RPMI8226 (cell line): ENCODE data around the gene DGKB.

Experiments used
- DNase-seq: peaks from one replicate; pipeline ENCODE4 v3.0.0-alpha.2; 2015

The DGKB gene

GRCh38 chr7:14858866-14859265 is 43.7 kb downstream of the DGKB start:
- no peak for DNase-seq

GRCh38 chr7:14858410-14858809 is 44.1 kb downstream of the DGKB start:
- DNase-seq, result no peak

- no peak for DNase-seq
Observed at GRCh38 chr7:14855033-14855794, 47.3 kb downstream of the DGKB start.

DNA sequence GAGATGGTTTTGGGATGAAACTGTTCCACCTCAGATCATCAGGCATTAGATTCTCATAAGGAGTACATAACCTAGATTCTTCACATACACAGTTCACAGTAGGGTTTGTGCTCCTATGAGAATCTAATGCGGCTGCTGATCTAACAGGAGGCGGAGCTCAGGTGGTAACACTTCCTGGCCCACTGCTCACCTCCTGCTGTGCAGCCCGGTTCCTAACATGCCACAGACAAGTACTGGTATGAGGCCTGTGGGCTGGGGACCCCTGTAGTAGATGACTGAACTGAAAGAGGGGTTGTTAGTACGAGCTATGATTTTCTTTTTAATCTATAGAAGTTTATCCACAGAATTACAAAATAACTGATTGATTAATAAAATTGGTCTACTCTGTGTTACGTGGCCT is 48.1 kb downstream of the DGKB start:
- DNase-seq, result no peak

DNA sequence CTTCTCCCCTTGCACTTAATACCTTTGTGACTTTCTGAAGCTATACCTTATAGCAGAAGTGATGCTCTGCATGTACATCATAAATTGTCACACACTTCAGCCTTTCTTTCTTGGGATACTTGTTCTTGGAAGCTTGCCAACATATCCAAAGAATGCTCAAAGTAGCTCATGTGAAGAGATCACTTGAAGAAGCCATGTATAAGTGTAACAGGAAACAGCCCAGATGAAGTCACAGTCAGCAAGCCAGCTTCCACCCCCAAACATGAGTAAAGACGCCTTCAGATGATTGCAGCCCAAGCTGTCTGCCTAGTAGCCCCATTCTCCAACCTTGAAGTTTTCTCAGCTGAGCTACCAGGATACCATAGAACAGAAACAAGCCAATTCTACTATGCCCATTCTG is 50.9 kb downstream of the DGKB start:
- no peak for DNase-seq

DNA sequence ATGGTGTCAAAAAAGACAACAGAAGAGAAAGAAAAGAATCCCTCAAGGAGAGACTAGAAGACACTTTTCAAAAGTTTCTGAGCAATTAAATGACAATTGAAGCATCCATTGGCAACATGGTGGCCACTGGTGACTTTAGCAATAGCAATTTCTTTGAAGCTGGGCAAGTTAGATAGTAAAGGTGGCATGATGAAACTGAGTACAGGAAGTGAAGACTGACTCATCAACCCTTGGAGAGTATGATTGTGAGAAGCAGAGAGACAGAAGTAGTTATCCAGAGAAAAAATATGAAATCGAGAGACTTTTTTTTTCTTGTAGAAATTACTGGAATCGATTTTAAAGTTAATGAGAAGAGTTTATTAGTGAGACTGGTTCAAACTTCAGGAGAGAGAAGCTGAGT is 52.5 kb downstream of the DGKB start:
- no peak for DNase-seq

DNA sequence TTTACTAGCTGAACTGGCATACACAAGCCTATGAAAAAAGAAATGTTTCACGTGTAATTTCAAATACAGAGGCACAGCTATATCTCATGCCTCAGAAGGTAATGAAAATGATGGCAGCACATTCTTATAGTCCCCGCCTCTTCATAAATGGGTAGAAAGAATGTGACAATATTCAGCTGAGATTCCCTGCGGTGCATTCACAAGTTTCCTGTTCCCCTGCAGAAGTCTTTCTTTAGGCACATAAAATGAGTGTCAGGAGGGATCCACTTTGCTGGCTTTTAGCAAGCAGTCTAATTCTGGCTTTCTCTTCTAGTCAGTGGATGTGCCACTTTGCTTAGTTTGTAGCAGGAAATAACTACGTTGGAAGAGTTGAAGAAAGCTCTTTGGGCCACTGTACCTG is 56.1 kb downstream of the DGKB start:
- no peak for DNase-seq

DNA sequence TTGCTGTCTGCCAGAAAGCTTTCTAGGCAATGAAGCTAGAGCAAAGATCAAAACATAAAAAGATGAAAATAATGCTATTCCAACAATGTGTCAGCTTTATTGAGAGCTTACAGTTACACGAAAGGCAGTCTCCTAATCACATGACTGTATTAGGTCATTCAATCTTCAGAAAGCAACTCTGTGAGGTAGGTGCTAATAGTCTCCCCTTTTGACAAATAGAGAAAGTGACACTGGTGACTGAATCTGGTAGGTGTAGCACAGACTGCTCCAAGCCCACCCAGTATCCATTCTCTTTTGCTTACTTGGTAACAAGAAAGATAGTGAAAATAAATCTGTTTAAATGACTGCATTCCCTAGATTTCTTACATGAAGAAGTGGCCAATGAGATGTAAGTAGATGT is 58.8 kb downstream of the DGKB start:
- no peak for DNase-seq

DNA sequence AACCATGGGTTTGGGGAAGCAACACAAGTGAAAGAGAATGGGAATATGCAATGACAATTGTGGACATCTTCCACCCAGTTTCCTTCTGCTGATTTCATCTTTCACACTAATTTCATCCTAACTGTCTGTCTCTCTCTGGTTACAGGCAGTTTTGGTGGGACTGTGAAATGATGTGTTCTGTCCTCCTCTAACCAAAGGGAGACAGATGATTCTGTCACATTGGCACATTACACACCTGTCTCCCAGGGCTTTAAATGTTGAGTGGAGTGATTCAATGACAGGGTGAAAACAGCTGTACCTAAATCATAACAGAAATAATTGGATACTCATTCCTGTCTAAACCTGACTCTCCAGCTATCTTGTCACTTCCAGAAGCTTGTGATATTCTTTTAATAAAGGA is 60.0 kb downstream of the DGKB start:
- no peak for DNase-seq

DNA sequence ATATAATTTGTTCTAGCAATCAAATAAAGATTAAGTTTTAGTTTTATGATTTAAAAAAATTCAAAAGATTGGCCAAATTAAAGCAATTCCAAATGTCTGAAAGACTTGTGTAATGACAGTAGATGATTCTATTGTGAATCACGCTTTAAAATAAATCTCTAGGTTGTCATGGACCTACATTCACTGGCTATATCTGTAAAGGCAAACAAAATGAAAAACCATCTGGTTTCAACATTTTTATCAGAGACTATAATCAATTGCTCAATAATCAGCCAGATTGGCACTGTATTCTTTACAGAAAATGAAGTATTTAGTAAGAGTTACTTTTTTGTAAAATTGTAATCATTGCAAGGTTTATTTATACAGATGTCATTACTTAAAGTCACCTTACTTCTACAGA is 60.7 kb downstream of the DGKB start:
- no peak for DNase-seq

DNA sequence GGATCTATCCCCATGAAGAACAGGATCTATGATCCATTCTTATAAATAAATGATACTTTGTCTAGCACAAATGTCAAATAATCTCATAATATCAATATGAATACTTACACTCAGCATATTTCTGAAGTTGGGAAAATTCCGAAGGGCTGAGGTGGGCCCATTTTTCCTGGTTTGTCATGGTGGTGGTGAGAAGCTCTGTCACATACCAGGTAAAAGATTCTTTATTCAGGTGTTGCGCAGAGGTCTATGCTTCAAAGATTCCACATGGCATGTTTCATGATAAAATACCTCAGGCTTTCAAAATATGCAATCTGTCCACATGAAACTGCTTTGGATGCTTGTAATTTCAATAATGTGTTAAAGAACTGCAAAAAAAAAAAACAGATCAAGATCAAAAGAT is 61.5 kb downstream of the DGKB start:
- no peak for DNase-seq

DNA sequence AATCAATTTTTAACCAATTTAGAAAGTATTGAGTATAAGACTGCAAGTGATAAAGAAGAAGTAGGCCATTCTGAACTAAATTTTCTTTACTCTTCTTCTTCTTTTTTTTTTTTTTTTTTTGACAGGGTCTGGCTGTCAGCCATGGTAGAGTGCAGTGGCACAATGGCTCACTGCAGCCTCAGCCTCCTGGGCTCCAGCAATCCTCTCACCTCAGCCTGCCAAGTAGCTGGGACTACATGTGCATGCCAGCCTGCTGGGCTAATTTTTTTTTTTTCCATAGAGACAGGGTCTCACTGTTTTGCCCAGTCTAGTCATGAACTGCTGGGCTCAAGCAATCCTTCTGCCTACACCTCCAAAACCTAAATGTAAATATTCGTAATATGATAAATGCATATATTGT is 63.2 kb downstream of the DGKB start:
- no peak for DNase-seq

GRCh38 chr7:14837216-14837615 is 65.3 kb downstream of the DGKB start:
- DNase-seq, result no peak

DNA sequence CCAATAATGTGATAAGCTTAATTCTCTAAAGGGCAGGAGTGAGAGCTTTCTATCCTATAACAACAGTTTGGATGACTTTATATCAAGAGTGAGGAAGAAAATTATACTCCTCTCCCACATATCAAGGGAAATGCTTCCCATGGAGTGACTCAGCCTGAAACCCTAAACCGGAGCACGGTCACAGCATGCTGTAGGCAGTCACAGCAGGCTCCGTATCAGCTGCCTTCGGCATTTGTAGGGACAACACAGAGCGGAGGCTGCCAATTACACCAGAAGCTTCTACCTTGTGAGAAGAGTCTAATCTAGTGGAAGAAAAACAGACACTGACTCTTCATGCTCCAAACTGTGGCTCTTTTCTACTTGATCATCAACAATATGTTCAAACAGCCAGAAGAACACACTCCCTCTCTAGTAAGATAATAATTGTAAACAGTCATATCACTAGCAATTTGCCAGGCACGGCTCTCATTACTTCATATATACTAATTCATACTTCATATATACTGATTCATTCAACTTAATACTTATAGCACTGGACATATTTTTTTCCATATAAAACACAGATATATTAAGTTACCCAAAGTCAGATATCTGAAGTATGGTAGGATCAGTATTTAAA is 65.9 kb downstream of the DGKB start:
- DNase-seq, result no peak

GRCh38 chr7:14836006-14836405 is 66.5 kb downstream of the DGKB start:
- DNase-seq, result no peak

DNA sequence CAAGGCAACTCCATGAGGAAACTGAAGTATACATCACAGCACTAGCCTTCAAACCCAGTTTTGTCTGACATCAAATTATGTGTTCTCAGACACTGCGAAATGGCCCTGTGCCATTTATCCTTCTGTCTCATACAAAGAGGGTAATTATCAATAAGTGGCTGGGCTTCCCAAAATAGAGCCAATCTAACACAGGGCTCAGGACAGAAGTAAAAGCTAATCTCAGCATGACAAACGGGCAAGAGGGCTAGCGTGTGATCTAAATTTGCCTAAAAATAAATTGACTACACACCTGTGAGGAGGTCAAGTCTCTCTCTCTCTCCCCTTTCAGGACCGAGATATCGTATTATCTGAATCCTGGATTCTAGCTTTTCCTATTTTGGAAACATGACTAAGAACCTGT is 67.2 kb downstream of the DGKB start:
- DNase-seq, result no peak

GRCh38 chr7:14834883-14835282 is 67.7 kb downstream of the DGKB start:
- no peak for DNase-seq

GRCh38 chr7:14834456-14834855 is 68.1 kb downstream of the DGKB start:
- no peak for DNase-seq

DNA sequence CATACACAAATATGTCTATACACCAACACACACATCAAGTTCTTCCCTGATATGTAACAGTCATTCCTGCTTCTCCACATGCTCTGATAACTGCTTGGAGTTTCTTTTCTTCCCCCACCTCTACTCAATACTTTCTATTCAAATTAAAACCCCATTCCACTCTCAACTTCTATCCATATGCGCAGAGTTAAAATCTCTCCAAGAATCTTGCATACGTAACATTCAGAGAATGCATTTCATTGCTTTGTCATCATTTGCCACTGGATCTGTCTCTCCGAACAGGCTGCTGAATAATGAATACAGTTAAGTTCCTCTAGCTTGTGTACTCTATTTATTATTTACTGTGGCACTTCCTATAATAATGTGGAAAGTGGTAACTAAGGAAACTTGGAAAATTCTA is 68.8 kb downstream of the DGKB start:
- DNase-seq, result no peak

DNA sequence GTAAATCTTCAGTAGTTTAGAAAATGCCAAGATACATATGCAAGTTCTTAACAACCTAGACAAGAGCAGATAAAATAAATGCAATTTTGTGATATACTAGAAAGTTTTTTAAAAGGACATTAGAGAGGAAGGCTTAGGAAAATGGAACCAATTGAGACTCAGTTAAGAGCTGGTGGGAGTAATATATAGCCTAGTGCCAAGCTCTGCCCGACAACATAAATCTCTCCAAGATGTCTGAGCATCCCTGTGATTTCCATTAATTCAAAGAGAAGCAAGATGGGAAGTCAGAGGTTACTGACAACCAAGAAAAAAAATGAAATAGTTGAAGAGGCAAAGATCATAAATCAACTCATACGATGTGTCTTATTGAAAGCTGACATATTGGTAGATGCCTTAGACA is 74.5 kb downstream of the DGKB start:
- no peak for DNase-seq

- DNase-seq, result no peak
Observed at GRCh38 chr7:14826426-14826825, 76.1 kb downstream of the DGKB start.

- DNase-seq, result no peak
Observed at GRCh38 chr7:14825912-14826311, 76.6 kb downstream of the DGKB start.

- no peak for DNase-seq
Observed at GRCh38 chr7:14822481-14822854, 80.1 kb downstream of the DGKB start.

DNA sequence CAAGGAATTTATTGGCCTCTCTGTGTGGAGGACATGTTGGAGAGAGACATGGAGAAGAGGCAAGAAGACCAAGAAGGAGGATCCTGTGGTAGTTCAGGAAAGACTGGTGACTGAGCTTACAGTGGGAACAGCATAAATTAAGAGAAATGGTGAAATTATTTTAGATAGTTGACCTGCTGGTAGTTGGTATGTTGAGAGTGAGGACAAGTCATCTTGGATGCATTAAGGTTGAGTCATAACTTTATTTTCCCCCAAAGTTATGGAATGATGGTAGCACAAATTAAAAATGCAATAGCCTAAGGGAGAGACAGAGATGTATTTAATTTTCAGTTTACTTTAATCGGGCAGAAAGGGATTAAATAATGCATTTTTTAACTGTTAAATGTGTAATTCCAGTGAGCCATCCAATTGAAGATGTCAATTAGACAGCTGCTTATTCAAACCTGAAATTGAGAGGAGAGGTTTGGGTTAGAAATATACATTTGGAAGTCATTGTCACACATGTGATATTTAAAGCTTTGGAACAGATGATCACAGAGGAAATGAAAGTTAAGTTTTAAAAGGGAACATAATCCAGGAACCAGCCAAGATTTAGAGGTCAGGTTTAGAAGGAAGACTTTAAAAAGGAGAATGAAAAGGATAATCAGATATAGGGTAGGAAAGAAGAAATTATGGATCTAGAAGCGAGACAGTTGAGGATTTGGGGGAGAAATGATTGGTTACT is 80.6 kb downstream of the DGKB start:
- no peak for DNase-seq
